Activated CD8-positive, alpha-beta memory T cell treated with anti-CD3 and anti-CD28 coated beads for 4 hours (primary cell): ENCODE measurements around the gene NEMF.
"Not testable (repeated sequence)": the region's sequence is repeated elsewhere in the genome, so short reads cannot be mapped to it uniquely, and the experiment has no call there.

Experiments used
- DNase-seq, 2 donors: peaks; one replicate each; pipeline ENCODE4 v3.0.0-alpha.2; 2020; ENCODE audit warnings: low read depth in 2 of 2

NEMF gene

GRCh38 chr14:49880267-49881064, 27.9 kb upstream of the NEMF start:
- no peak for DNase-seq

- DNase-seq: no peak
These were observed 27.1 kb upstream of the NEMF start for GRCh38 chr14:49879646-49880204.

- no peak for DNase-seq
These were observed 24.1 kb upstream of the NEMF start for GRCh38 chr14:49876563-49877127.

- DNase-seq: no peak
These were observed 23.1 kb upstream of the NEMF start for GRCh38 chr14:49875640-49876198.

- not testable (repeated sequence) for DNase-seq
These were observed 21.0 kb upstream of the NEMF start for GRCh38 chr14:49873548-49873947.

- no peak for DNase-seq
These were observed 18.3 kb upstream of the NEMF start for GRCh38 chr14:49870908-49871307.

- DNase-seq: no peak
These were observed 16.1 kb upstream of the NEMF start for GRCh38 chr14:49868720-49869114.

- peak; percentile 95 to 97 for DNase-seq
These were observed 15.5 kb upstream of the NEMF start for GRCh38 chr14:49867831-49868719.

GRCh38 chr14:49865431-49865859, 12.9 kb upstream of the NEMF start:
- peak; percentile 56 to 57 for DNase-seq

GRCh38 chr14:49863487-49864281, 11.1 kb upstream of the NEMF start:
- no peak for DNase-seq

- peak; percentile 65 to 76 for DNase-seq
These were observed 9.6 kb upstream of the NEMF start for GRCh38 chr14:49862089-49862673.

GRCh38 chr14:49861699-49862088, 9.1 kb upstream of the NEMF start:
- peak in 1 of 2 donors; percentile 38 for DNase-seq

- no peak for DNase-seq
These were observed 8.6 kb upstream of the NEMF start for GRCh38 chr14:49860988-49861698.

GRCh38 chr14:49858383-49858782, 5.8 kb upstream of the NEMF start:
- DNase-seq: no peak

- no peak for DNase-seq
These were observed 4.9 kb upstream of the NEMF start for GRCh38 chr14:49857427-49858003.

- peak; percentile 36 to 44 for DNase-seq
These were observed 1.2 kb upstream of the NEMF start for GRCh38 chr14:49853572-49854375.

- no peak for DNase-seq
These were observed 530 bp upstream of the NEMF start for GRCh38 chr14:49853158-49853477.

GRCh38 chr14:49851813-49852212, 775 bp downstream of the NEMF start:
- no peak for DNase-seq
